KMS-11 (cell line): ENCODE results near the gene KIAA1755.
"Not testable (repeated sequence)": the region's sequence is repeated elsewhere in the genome, so short reads cannot be mapped to it uniquely, and the experiment has no call there.

Experiments
- H2AFZ ChIP-seq: fragments of 200-600 bp; sonication (generic); 2 replicates; pipeline ENCODE4 v1.6.1; 2016; ENCODE audit warnings: antibody characterized with exemption, mixed run types, low read depth
- H3K27ac ChIP-seq: fragments of 200-600 bp; sonication (generic); 2 replicates; pipeline ENCODE4 v1.6.1; 2016; ENCODE audit warnings: mild to moderate bottlenecking, mixed run types
- H3K27me3 ChIP-seq: fragments of 200-600 bp; sonication (generic); 2 replicates; pipeline ENCODE4 v1.6.1; 2017; ENCODE audit warnings: mild to moderate bottlenecking, low read depth, mixed run types, moderate library complexity; ENCODE audit not compliant: insufficient read depth
- H3K36me3 ChIP-seq: fragments of 200-600 bp; sonication (generic); 2 replicates; pipeline ENCODE4 v1.6.1; 2017; ENCODE audit warnings: mild to moderate bottlenecking, mixed run types; ENCODE audit not compliant: insufficient read depth
- H3K4me1 ChIP-seq: fragments of 200-600 bp; sonication (generic); 2 replicates; pipeline ENCODE4 v1.6.1; 2016; ENCODE audit warnings: mild to moderate bottlenecking, low read depth, mixed run types; ENCODE audit not compliant: poor library complexity, severe bottlenecking
- H3K4me2 ChIP-seq: fragments of 200-600 bp; sonication (generic); 2 replicates; pipeline ENCODE4 v1.7.0; 2016; ENCODE audit warnings: mild to moderate bottlenecking, mixed run types
- H3K4me3 ChIP-seq: fragments of 200-600 bp; sonication (generic); IDR thresholded peaks from 2 replicates; pipeline ENCODE4 v1.6.1; 2017; ENCODE audit warnings: low read depth, low read length, mixed read lengths; ENCODE audit not compliant: insufficient read depth
- H3K79me2 ChIP-seq: fragments of 200-600 bp; sonication (generic); 2 replicates; pipeline ENCODE4 v1.6.1; 2016; ENCODE audit warnings: low read depth, mixed run types; ENCODE audit not compliant: insufficient read depth
- H3K9ac ChIP-seq: fragments of 200-600 bp; sonication (generic); 2 replicates; pipeline ENCODE4 v1.6.1; 2016; ENCODE audit warnings: mild to moderate bottlenecking, mixed run types
- H4K20me1 ChIP-seq: fragments of 200-600 bp; sonication (generic); 2 replicates; pipeline ENCODE4 v1.6.1; 2016; ENCODE audit warnings: mild to moderate bottlenecking, mixed run types; ENCODE audit not compliant: insufficient read depth
- TF ChIP-seq, protein P1 (sequence below): fragments of 200-600 bp; sonication (generic); conservative IDR thresholded peaks from 2 replicates; pipeline ENCODE4 v1.6.1; 2017; ENCODE audit warnings: low read depth, mild to moderate bottlenecking, antibody characterized with exemption, low read length, moderate library complexity, mixed read lengths

Gene KIAA1755

GRCh38 chr20:38258545-38259215, 1.9 kb downstream of the KIAA1755 start:
- Histone ChIP-seq H3K79me2 (no peaks in the 10 kb centered on the region), H3K4me3 (no peak overlapping the region), H3K36me3 (no peaks in the 10 kb centered on the region), H3K4me1 (no peaks in the 10 kb centered on the region), H3K27me3 (no peaks in the 10 kb centered on the region), H2AFZ (no peak overlapping the region), H3K27ac (no peak overlapping the region), H4K20me1 (no peaks in the 10 kb centered on the region), H3K9ac (no peak overlapping the region), H3K4me2 (no peak overlapping the region)
- TF ChIP-seq, protein P1, sequence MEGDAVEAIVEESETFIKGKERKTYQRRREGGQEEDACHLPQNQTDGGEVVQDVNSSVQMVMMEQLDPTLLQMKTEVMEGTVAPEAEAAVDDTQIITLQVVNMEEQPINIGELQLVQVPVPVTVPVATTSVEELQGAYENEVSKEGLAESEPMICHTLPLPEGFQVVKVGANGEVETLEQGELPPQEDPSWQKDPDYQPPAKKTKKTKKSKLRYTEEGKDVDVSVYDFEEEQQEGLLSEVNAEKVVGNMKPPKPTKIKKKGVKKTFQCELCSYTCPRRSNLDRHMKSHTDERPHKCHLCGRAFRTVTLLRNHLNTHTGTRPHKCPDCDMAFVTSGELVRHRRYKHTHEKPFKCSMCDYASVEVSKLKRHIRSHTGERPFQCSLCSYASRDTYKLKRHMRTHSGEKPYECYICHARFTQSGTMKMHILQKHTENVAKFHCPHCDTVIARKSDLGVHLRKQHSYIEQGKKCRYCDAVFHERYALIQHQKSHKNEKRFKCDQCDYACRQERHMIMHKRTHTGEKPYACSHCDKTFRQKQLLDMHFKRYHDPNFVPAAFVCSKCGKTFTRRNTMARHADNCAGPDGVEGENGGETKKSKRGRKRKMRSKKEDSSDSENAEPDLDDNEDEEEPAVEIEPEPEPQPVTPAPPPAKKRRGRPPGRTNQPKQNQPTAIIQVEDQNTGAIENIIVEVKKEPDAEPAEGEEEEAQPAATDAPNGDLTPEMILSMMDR, result no peak

DNA sequence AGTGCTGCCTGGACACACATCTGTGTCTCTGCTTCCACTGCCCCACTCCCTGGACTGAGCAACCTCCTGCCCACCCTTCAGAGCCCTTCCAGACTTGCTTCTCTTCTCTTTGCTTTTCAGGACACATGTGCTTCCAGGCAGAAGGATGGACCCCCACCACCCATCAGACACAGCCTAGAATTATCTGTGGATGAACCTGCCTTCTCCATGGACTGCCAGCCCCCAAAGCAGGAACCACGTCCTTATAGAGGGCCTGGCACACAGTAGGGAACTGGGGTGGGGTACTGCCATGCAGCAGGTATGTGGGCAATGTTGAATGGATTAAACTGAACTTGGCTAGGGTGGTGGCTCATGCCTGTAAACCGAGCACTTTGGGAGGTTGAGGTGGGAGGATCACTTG, 3.6 kb downstream of the KIAA1755 start:
- TF ChIP-seq, protein P1, result no peak
- Histone ChIP-seq H4K20me1 (no peaks in the 10 kb centered on the region; the same call in 1 of the 2 replicates), H3K79me2 (no peaks in the 10 kb centered on the region), H3K27me3 (no peaks in the 10 kb centered on the region), H3K4me3 (no peak overlapping the region), H2AFZ (no peak overlapping the region), H3K27ac (no peak overlapping the region), H3K36me3 (no peaks in the 10 kb centered on the region), H3K4me2 (no peak overlapping the region), H3K4me1 (no peaks in the 10 kb centered on the region), H3K9ac (no peak overlapping the region)

GRCh38 chr20:38256021-38256420, 4.5 kb downstream of the KIAA1755 start:
- Histone ChIP-seq H3K36me3 (no peaks in the 10 kb centered on the region), H2AFZ (no peak overlapping the region), H3K27me3 (no peaks in the 10 kb centered on the region), H3K4me1 (no peaks in the 10 kb centered on the region), H3K27ac (no peak overlapping the region), H3K4me3 (no peak overlapping the region), H3K4me2 (no peak overlapping the region), H4K20me1 (no peaks in the 10 kb centered on the region; the same call in 1 of the 2 replicates), H3K9ac (no peak overlapping the region), H3K79me2 (no peaks in the 10 kb centered on the region)
- TF ChIP-seq, protein P1, result no peak

GRCh38 chr20:38255393-38255792, 5.1 kb downstream of the KIAA1755 start:
- Histone ChIP-seq H3K27ac (no peak overlapping the region), H3K79me2 (no peaks in the 10 kb centered on the region), H3K4me3 (no peak overlapping the region), H4K20me1 (no peaks in the 10 kb centered on the region; the same call in 1 of the 2 replicates), H3K4me2 (no peak overlapping the region), H3K9ac (no peak overlapping the region), H3K36me3 (no peaks in the 10 kb centered on the region), H2AFZ (no peak overlapping the region), H3K4me1 (no peaks in the 10 kb centered on the region), H3K27me3 (no peaks in the 10 kb centered on the region)
- TF ChIP-seq, protein P1, result no peak

GRCh38 chr20:38254621-38255020, 5.9 kb downstream of the KIAA1755 start:
- H3K4me3 ChIP-seq, H3K79me2 ChIP-seq, H3K9ac ChIP-seq, H3K4me1 ChIP-seq, H2AFZ ChIP-seq, H3K36me3 ChIP-seq, H4K20me1 ChIP-seq, H3K27me3 ChIP-seq, H3K27ac ChIP-seq, H3K4me2 ChIP-seq: not testable (repeated sequence)
